HG02588 (cell line): ENCODE data around the gene ADGRG1.
"Not testable (repeated sequence)": the region's sequence is repeated elsewhere in the genome, so short reads cannot be mapped to it uniquely, and the experiment has no call there.

Source experiments
- ATAC-seq: cut with Tn5 transposase; IDR thresholded peaks from one replicate; pipeline ENCODE4 v1.9.1; 2021; ENCODE audit warnings: mild to moderate bottlenecking, moderate library complexity; ENCODE audit not compliant: unreplicated experiment

Gene ADGRG1

GRCh38 chr16:57628008-57628781, at the start of gene ADGRG1:
Gene ADGRG1 (plus strand): TSS chr16:57628630. CDS start chr16:57650288, 21,658 bp downstream.
- no peak for ATAC-seq

GRCh38 chr16:57579361-57579665, 49.1 kb upstream of the ADGRG1 start:
- ATAC-seq: no peak

- ATAC-seq: no peak
These were observed 43.3 kb upstream of the ADGRG1 start for GRCh38 chr16:57585051-57585687.

GRCh38 chr16:57588831-57589230, 39.6 kb upstream of the ADGRG1 start:
- no peak for ATAC-seq

- ATAC-seq: no peak
These were observed 39.1 kb upstream of the ADGRG1 start for GRCh38 chr16:57589374-57589773.

- no peak for ATAC-seq
These were observed 37.8 kb upstream of the ADGRG1 start for GRCh38 chr16:57590654-57591085.

GRCh38 chr16:57591086-57591869, 37.2 kb upstream of the ADGRG1 start:
- peak; percentile 79 for ATAC-seq

- ATAC-seq: no peak
These were observed 36.5 kb upstream of the ADGRG1 start for GRCh38 chr16:57591870-57592485.

- peak; percentile 42 for ATAC-seq
These were observed 35.8 kb upstream of the ADGRG1 start for GRCh38 chr16:57592591-57593003.

GRCh38 chr16:57593021-57593420, 35.4 kb upstream of the ADGRG1 start:
- ATAC-seq: no peak

GRCh38 chr16:57593990-57594389, 34.4 kb upstream of the ADGRG1 start:
- no peak for ATAC-seq

- ATAC-seq: no peak
These were observed 33.8 kb upstream of the ADGRG1 start for GRCh38 chr16:57594531-57595031.

GRCh38 chr16:57596234-57596633, 32.2 kb upstream of the ADGRG1 start:
- not testable (repeated sequence) for ATAC-seq

- no peak for ATAC-seq
These were observed 30.0 kb upstream of the ADGRG1 start for GRCh38 chr16:57598437-57598836.

GRCh38 chr16:57600048-57600835, 28.2 kb upstream of the ADGRG1 start:
- ATAC-seq: no peak

- ATAC-seq: no peak
These were observed 27.4 kb upstream of the ADGRG1 start for GRCh38 chr16:57600952-57601580.

- ATAC-seq: peak; percentile 81
These were observed 26.5 kb upstream of the ADGRG1 start for GRCh38 chr16:57601801-57602478.

- no peak for ATAC-seq
These were observed 25.1 kb upstream of the ADGRG1 start for GRCh38 chr16:57603115-57604024.
